K562 (cell line): ENCODE data around the gene MFSD12. TPM values are rescaled to one million over a fixed set of nuclear protein-coding genes. Genes with fewer than 3 reads are reported as not detected.
A peak's percentile ranks its signal among the peaks of the same experiment; 100 is the strongest.

Experiments
- GATA2 ChIP-seq: sonication (generic); formaldehyde crosslinking; IDR thresholded peaks from 2 replicates; pipeline ENCODE4 v1.4.0; 2020; ENCODE audit warnings: mild to moderate bottlenecking, missing genetic modification reagents
- HDAC6 ChIP-seq: IDR thresholded peaks from 2 replicates; pipeline ENCODE4 v1.6.1; 2012; ENCODE audit warnings: low read depth, mild to moderate bottlenecking, control low read depth, inconsistent platforms, low read length, moderate library complexity
- KDM1A ChIP-seq, 2 experiments: fragments of 450-650 bp; IDR thresholded peaks; 2 replicates each; pipeline ENCODE4 v1.6.1; 2016; ENCODE audit warnings: mild to moderate bottlenecking in 2 of 2
- NFIC ChIP-seq: fragments of 450-650 bp; IDR thresholded peaks from 2 replicates; pipeline ENCODE4 v1.6.1; 2017; ENCODE audit warnings: mild to moderate bottlenecking, inconsistent platforms
- PCBP1 ChIP-seq: fragments of 200-400 bp; formaldehyde crosslinking; IDR thresholded peaks from 2 replicates; pipeline ENCODE4 v1.6.1; 2018; ENCODE audit warnings: mild to moderate bottlenecking, low read depth, low read length; ENCODE audit not compliant: poor library complexity, severe bottlenecking
- REST ChIP-seq, 2 experiments: fragments of 450-650 bp; formaldehyde crosslinking in 1 of 2; IDR thresholded peaks; 2 replicates each; pipeline versions ENCODE4 v1.4.0 to v1.6.1; 2014 to 2020; ENCODE audit warnings: mild to moderate bottlenecking in 2 of 2, borderline replicate concordance in 1 of 2, low read depth in 1 of 2
- RHOXF2B ChIP-seq: fragments of 250-450 bp; sonication (Bioruptor Pico); conservative IDR thresholded peaks from 2 replicates; pipeline ENCODE4 v1.5.1; 2021
- RUNX1 ChIP-seq: sonication (generic); IDR thresholded peaks from 2 replicates; pipeline ENCODE4 v1.6.1; 2016; ENCODE audit warnings: antibody characterized with exemption, low read depth
- SUPT5H ChIP-seq: fragments of 450-650 bp; IDR thresholded peaks from 2 replicates; pipeline ENCODE4 v1.6.1; 2016
- TEAD1 ChIP-seq, 2 experiments: fragments of 450-650 bp in 1 of 2; sonication (generic) in 1 of 2; formaldehyde crosslinking; IDR thresholded peaks; 2 replicates each; pipeline versions ENCODE4 v1.4.0 to v1.8.0; 2020 to 2022; ENCODE audit warnings: mild to moderate bottlenecking in 2 of 2, missing genetic modification reagents in 1 of 2
- XRCC4 ChIP-seq: IDR thresholded peaks from one replicate; pipeline ENCODE4 v1.6.1; 2011; ENCODE audit not compliant: insufficient read depth, insufficient read length; ENCODE audit errors: extremely low read depth
- ZNF146 ChIP-seq: IDR thresholded peaks from one replicate; pipeline ENCODE4 v1.6.1; 2018; ENCODE audit warnings: missing compliant biosample characterization; ENCODE audit not compliant: unreplicated experiment
- ZNF511 ChIP-seq: sonication (generic); formaldehyde crosslinking; IDR thresholded peaks from 2 replicates; pipeline ENCODE4 v1.8.0; 2022; ENCODE audit warnings: mild to moderate bottlenecking, missing genetic modification reagents
- polyA plus RNA-seq, 8 experiments: library from polyadenylated mRNA; depleted of rRNA in 4 of 8; stranded (reverse) in 5 of 8; unstranded in 3 of 8; fragments of >200 nt; fragmentation: Nextera tagmentation in 2 of 8; fragmentation: Illumina TruSeq in 1 of 8; extraction: Ambion mirVana in 2 of 8; extraction: Trizol in 1 of 8; gene quantifications; 2 replicates each; pipeline versions ENCODE4 v1.2.1 to v1.2.3, GENCODE V29; 2011 to 2014; ENCODE audit warnings: inconsistent platforms in 1 of 8, missing spikeins in 1 of 8
- total RNA-seq, 7 experiments: library from RNA; depleted of rRNA in 6 of 7; stranded (reverse); fragments of >200 nt in 6 of 7; fragmentation: Illumina TruSeq in 2 of 7; extraction: Trizol in 2 of 7; gene quantifications; 2 replicates each; pipeline versions ENCODE4 v1.2.1 to v1.2.3, GENCODE V29; 2011 to 2021; ENCODE audit warnings: low replicate concordance in 1 of 7
- TF ChIP-seq, protein P1 (sequence below): fragments of 150-350 bp; IDR thresholded peaks from 2 replicates; pipeline ENCODE4 v1.6.1; 2014; ENCODE audit warnings: low read depth, mild to moderate bottlenecking, low read length, borderline replicate concordance

Gene MFSD12
- total and polyA plus RNA-seq, 9 of the 15 experiments (the other 6 are each of a cell fraction or from before 2014, with no cell fraction given), result 0.69 to 112 (median 31.8) TPM

DNA sequence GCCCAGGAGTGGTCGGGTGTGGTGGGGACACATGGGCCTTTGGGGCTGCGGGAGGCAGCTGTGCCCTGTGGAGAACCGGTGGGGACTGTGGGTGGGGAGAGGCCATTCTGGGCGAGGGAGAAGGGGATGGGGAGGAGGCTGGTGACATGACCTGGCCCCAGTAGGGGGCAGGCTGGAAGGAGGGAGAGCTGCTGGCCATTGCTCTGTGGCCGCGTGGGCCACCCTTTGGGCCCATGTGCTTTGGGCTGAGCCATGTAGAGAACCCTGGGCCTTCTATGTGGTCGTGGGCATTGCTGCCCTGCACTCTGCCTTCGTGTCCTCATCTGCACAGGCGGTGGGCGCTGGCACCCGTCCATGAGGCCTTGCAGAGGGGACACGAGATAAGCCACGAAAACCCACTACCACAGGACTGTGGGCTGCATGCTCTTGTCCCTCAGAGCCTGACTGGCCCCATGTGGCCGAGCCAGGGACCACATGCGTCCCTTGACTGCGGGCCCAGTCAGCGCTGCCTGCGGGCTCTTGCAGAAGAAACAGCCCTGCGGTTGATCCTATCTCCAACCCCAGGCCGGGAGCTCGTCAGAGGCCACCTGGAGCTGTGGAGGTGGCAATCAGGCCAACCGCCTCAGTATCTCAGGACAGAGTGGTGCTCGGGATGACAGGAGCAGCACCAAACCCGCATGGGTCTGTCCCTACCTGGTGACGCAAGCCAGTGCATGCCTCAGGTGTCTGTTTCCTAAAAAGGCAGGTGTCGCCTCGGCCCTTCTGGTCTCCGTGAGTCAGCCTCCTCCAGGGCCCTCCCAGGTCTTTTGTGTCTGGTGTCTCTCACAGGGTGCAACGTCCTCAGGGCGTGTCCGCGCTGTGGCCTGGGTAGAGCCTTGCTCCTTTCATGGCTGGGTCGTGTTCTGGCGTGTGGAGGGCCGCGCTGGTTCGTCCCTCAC lies 37.0 kb downstream of the MFSD12 start (continued):
- TF ChIP-seq REST (IDR thresholded peaks at IDR 0.05; ENCODE audit: borderline replicate concordance) (peak; percentile 62), REST (CRISPR knock-in tag; IDR thresholded peaks at IDR 0.05; ENCODE audit: low read depth) (no peak; the same call in 1 of the 2 replicates), ZNF146 (no peak), TEAD1 (CRISPR knock-in tag; IDR thresholded peaks at IDR 0.05) (peak in 1 of 2 experiments; percentile 94; a peak in 1 of 4 replicates), HDAC6 (no peak), ZNF511 (CRISPR knock-in tag) (peak; percentile 97), KDM1A (IDR thresholded peaks at IDR 0.05) (peak in 1 of 2 experiments; percentile 24; a peak in 2 of 4 replicates), PCBP1 (no peak), RHOXF2B (CRISPR knock-in tag) (no peak), XRCC4 (no peak), GATA2 (CRISPR knock-in tag) (peak; percentile 97), RUNX1 (0 out of 2 replicates have a peak, but pooled peaks have one; percentile 71), SUPT5H (peak; percentile 13; the same call in 1 of the 2 replicates), NFIC (peak; percentile 78)
- TF ChIP-seq, protein P1, sequence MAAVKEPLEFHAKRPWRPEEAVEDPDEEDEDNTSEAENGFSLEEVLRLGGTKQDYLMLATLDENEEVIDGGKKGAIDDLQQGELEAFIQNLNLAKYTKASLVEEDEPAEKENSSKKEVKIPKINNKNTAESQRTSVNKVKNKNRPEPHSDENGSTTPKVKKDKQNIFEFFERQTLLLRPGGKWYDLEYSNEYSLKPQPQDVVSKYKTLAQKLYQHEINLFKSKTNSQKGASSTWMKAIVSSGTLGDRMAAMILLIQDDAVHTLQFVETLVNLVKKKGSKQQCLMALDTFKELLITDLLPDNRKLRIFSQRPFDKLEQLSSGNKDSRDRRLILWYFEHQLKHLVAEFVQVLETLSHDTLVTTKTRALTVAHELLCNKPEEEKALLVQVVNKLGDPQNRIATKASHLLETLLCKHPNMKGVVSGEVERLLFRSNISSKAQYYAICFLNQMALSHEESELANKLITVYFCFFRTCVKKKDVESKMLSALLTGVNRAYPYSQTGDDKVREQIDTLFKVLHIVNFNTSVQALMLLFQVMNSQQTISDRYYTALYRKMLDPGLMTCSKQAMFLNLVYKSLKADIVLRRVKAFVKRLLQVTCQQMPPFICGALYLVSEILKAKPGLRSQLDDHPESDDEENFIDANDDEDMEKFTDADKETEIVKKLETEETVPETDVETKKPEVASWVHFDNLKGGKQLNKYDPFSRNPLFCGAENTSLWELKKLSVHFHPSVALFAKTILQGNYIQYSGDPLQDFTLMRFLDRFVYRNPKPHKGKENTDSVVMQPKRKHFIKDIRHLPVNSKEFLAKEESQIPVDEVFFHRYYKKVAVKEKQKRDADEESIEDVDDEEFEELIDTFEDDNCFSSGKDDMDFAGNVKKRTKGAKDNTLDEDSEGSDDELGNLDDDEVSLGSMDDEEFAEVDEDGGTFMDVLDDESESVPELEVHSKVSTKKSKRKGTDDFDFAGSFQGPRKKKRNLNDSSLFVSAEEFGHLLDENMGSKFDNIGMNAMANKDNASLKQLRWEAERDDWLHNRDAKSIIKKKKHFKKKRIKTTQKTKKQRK, result no peak
